ENCODE results near the gene C11orf97. TPM values are rescaled to one million over a fixed set of nuclear protein-coding genes. Genes with fewer than 3 reads are reported as not detected.
"Not testable (repeated sequence)": the region's sequence is repeated elsewhere in the genome, so short reads cannot be mapped to it uniquely, and the experiment has no call there.

The C11orf97 gene, protein sequence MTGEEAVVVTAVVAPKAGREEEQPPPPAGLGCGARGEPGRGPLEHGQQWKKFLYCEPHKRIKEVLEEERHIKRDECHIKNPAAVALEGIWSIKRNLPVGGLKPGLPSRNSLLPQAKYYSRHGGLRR
- not detected in 2 replicates for total RNA-seq

DNA sequence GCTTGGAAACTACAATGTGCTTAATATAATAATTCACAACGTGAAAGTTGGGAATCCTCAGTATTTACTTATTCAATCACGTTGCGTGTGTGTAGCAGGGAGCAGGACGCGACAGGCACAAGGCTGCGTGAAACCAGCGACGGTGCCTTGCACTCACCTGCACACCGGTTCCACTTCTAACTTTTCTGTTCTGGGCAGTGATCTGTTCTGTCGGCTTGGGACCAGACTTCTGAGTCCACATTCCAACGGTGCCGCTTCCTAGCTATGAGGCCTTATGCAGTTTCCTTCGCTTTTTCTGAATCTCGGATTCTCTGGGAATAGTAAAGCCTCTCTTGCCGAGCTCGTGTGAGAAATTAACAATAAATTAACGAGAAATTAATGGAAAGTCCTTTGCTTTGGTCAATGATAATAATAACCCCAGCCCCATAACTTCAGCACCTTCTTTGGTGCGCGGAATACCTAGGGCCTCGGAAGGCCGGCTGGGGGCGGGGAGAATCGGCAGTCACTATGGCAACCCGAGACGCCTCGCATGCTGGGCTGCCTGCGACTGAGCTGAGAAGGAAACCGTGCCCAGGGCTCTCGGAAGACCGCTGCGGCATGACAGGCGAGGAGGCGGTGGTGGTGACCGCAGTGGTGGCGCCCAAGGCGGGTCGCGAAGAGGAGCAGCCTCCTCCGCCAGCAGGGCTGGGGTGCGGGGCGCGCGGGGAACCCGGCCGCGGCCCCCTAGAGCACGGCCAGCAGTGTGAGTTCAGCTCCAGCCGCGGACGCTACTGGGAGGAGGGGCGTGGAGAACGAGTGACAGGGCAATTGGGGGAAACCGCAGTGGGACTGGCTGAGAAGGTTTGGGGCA lies at the start of gene C11orf97:
Gene C11orf97 (plus strand): TSS at position 530 of the 850 bp plus-strand sequence. CDS start 68 bp downstream, at position 598.
- peak; percentile 46 for DNase-seq

DNA sequence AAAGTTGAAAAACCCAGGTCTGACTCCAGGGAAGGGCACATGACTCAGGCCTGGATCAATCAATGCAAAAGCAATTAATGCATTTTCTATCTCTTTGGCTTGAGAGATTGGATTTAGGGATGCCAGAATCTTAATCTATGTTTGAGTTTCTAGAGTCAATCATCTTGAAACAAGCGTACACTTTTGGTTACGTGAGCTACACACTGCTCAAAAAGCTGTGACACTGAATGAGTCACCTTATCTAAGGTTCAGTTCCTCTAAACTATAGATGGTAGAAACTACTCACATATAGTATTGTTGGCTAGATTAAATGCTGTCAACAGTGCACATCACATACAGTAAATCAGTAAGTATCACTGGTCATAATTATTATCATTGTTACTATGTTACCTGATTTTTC lies 42.8 kb upstream of the C11orf97 start:
- DNase-seq: no peak

DNA sequence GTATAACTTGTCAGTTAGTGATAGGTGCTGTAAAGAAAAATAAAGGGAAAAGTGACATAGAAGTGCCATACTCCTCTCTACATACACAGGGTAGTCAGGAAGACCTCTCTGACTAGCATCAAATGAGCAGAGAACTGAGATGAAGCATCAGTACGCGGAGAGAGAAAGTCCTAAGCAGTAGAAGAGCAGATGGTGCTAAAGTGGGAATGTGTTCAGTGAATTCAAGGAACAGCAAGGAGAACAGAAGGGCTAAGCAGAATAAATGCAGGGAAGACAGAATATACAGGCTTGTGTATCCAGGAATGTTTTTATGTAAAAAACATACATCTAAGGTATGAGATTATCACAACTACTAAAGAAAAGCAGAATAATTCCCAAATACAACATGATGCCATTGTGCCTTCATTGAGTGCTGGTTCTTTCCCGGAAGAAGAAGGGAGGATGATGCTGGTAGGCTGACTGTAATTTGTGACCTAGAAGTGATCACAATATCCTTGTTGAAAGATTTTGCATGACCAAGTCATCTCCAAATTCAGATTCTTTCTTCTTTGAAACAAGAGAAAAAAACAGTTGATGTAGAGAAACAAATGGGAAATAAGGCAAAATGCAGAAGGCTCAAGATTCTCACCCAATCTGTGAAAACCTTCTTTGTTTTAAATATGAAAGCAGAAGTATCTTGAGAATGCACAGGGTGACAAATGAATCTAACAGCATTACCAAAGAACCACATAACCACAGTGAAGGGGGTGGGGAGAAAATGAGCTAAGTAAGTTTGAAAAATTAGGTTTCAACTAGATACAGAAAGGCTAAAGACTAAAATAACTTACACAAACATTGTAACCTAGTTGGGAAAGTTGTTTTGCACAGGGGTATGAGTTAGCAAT lies 39.1 kb upstream of the C11orf97 start:
- no peak for DNase-seq

DNA sequence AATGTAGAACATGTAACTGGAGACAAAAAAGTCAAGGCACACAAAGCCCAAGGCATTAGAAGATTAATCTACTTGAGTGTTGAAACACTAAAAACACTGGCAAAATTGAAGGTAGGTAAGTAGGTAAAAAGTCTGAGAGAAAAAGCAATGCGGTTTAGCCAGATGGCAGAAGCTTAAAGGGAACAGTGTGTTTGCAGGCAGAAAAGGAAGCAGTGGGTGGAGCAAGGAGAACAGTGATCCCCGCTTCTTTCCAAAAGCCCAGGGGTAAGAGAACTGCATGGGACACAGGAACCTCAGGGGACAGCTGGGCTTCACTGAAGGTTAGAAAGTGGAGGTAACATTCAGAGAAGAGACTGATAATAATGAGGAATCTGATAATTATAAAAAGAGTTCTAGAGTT lies 34.6 kb upstream of the C11orf97 start:
- DNase-seq: no peak

DNA sequence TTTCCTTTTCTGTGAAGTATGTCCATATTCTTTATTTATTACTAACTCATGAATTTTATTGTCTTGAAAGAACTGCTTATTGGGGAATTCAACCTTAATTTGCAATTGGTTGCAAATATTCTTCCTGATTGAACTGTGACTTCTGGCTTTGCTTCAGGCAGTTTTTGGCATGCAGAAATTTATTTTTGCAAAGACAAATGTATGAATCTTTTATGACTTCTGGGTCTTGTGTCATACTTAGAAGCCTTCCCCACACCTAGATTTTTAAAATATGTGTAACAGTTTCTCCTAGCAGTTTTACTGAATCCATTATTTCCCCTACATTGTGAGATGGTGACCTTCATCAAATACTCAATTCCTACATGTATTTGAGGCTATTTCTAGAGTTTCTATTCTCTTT lies 30.9 kb upstream of the C11orf97 start:
- no peak for DNase-seq

DNA sequence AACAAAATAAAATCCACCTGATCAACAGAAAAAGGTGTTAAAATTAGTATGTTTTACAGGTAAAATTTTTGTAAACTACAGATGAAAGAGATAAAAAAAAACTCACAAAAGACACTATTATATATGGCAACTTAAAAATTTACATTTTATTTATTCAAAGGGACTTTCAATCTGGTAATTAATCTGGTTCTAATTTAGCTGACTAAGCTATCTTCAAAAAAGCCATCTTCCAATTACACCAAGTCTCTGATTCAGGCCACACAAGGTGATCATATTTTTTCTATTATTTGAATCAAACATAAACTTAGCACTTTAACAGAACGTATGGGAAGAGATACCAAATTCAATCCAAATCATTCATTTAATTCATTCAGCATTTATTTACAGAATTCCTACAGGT lies 26.2 kb upstream of the C11orf97 start:
- DNase-seq: no peak

DNA sequence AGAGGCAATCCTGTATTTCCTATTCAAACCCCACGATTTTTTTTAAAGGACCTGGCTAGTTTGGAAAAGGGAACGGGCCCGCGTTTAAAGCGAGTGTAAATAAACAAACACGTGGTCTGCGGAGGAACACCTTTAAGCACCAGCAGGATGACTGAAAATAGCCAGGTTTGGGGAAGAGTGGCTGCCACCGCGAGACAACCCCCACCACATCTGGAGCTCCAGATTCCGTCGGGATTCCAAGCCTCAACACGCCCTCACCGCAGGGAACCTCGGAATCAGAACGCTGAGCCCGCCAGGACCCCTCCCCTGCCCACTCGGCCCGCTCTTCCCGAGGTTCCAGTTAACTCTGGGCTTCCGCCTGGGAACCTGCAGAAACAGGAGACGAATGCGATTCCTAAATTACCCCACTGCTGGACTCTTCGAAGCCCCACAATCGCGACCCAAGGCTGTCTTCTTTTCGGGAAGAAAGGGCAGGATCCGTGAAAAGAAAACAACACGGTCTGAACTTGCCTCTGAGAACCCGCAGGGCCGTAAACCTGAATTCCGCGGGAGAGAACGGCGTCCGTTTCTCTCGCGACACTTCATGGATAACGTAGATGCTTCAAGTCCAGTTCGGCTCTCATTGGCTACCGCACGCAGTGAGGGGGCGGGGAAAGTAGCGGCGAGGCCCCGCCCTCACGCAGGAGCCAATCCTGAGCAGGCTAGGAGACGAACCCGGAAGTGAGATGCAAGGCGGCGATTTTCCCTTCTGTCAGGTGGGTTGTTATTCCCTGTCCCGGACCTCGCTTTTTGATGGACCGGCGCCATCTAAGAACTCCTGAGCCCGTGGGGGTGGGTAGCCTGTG lies 18.8 kb upstream of the C11orf97 start, which contains the start of the genes ANKRD49 and MRE11:
Gene ANKRD49 (plus strand): TSS at position 704 of the 845 bp plus-strand sequence. CDS start 2,710 bp downstream, outside the sequence.
Gene MRE11 (minus strand): TSS at position 564 of the 845 bp plus-strand sequence. CDS start 1,043 bp downstream, outside the sequence.
- peak; percentile 99 for DNase-seq

DNA sequence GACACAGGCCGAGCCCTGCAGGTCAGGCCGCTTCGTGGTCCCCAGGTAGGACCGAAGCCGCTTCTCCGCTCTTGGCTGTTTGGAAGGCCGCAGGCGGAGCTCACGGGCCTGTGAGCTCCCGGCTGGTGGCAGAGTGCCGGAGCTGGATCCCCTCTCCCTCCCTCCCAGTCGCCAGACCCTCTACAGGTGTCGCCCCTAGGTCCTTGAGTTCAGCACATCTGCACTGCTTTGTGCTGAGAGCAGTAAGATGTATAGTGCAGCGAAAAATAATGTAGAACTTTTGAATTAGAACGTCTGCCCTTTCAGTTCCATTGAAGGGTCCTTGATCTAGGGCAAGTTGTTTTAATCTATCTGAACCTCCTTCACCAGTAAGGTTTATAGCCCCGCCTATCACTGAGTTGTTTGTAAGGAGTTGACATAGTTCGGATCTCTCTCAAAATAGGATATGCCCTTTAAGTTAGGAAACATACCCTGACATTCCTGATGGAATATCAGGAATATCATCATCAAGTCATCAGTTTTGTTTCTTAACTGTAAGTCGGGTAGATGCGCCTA lies 18.1 kb upstream of the C11orf97 start:
- DNase-seq: no peak

DNA sequence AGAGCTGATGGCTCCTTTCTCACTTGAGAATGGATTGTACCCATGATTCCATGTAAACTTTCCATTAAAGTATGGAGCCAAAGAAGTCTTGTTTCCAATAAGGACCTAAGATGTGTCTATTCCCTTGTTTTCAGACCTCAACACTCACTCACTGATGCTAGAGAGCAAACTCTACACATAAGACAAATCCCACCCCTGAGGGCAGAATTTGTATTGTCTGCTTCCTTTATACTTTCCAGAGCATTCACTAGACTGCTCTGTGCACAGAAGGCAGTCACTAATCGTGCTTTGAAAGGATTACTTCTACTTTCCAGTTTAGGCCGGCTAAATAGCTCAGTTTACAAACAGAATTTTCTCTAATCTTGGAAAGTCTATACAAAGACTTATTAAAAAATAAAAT lies 12.1 kb upstream of the C11orf97 start:
- no peak for DNase-seq

DNA sequence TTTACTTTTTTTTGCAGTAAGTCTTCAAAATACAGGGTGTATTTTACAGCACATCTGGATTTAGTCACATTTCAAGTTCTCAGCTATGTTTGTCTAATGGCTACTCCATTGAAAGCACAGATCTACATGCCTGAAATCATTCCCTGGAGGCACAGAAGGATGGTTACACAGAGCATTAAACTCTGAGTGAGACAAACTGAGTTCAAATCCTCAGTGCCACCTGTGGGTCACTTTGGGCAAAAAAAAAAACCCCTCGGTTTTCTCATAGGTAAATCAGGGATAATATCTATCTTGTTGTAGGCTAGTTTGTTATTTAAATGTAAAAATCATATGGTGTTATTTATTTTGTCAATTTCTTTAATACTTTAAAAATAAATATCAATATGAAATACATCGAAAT lies 10.7 kb upstream of the C11orf97 start:
- no peak for DNase-seq

DNA sequence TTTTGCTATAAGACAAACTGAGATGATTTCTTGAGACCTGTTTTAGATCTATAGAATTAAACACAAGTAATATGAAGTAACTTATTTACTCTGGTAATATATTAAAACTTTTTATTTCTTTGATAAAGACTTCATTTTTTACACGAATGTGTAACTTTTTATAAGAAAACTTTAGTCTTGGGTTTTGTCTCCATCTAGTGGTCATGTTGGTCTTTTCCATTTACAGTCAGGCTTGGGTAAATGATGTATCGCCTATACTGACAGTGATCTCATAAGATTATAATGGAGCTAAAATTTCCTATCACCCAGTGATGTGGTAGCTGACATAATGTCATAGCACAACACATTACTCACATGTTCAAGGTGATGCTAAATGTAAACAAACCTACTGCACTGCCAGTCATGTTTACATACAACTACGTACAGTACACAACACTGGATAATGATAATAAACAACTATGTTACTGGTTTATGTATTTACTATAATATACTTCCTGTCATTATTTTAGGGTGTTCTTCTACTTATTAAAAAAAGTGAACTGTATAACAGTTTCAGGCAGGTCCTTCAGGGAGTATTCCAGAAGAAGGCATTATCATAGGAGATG lies 7.5 kb upstream of the C11orf97 start:
- DNase-seq: peak; percentile 81

DNA sequence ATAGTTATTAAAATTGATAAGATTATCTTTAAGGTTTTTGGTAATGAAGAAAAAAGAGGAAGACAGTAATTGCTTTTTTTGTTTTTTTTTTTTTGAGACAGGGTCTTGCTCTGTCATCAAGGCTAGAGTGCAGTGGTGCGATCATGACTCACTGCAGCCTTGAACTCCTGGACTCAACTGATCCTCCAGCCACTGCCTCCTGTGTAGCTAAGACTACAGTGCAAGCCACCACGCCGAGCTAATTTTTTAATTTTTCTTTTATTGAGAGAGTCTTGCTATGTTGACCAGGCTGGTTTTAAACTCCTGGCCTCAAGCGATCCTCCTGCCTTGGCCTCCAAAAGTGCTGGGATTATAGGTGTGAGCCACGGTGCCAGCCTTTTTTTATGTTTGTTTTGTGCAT lies 5.7 kb upstream of the C11orf97 start:
- not testable (repeated sequence) for DNase-seq

DNA sequence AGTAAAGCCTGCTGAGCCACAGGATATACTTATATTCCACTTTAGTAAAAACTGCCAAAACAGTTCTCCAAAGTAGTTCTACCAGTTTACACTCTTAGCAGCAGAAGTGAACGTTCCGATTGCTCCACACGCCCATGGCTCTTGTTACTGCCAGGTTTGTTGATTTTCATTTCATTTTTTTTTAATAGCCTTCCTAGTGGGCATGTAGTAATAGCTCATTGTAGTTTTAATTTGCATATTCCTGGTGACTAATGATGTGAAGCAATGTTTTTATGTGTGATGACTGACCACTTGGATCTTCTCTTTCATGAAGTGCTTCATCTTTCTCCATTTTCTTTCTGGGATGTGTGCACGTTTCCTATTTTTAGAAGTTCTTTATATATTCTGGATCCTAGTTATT lies 4.8 kb upstream of the C11orf97 start:
- DNase-seq: no peak

DNA sequence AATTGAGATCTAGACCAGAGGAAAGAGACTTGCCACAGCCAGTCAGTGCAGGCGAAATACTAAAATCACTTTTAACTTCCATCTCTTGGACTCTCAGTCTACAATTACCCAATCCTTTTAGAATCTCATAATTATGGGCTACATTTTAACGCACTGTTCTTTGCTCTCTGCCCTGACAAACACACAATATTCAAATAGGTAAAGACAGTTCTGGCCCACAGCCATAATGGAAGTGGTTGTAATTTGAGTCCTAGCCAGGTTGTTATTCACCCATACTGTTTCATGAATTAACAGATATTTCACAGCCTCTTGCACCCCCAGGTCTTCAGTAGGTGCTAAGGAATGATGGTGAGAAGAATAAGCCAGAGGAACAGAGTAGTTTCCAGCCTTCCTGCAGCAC lies 830 bp downstream of the C11orf97 start:
- DNase-seq: no peak

DNA sequence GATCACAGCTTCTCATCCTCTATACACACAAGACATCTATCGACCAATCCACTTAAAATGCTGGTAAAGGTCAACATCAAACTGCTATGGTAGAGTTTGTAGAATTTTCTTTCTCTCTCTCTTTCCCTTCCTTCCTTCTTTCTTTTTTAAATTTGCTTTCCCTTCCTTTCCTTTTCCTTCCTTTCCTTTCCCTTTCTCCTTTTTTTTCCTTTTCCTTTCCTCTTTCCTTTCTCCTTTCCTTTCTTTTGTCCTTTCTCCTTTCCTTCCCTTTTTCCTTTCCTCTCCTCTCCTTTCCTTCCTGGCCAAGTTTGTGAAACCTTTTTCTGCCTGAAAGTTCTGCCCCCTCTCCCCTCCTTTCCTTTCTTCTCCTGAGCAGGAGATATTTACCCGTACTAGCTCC lies 3.1 kb downstream of the C11orf97 start:
- no peak for DNase-seq

DNA sequence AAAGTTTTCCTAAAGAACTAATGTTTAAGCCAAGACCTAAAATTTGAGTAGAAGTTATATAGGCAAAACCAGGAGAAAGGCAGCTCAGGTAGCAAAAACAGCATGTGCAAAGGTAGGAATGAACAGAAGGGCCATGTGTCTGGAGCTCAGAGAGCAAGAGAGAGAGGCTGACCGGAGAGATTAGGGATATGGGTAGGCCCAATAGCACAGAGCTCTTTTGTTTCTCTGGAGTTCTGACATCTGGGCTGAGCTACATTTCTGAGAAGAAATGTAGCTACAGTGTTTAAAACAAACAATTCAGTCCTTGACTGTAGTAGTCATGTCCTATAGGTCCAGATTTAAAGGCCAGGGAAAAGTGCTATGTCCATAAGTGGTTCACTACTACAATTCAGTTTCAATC lies 4.5 kb downstream of the C11orf97 start:
- DNase-seq: no peak

DNA sequence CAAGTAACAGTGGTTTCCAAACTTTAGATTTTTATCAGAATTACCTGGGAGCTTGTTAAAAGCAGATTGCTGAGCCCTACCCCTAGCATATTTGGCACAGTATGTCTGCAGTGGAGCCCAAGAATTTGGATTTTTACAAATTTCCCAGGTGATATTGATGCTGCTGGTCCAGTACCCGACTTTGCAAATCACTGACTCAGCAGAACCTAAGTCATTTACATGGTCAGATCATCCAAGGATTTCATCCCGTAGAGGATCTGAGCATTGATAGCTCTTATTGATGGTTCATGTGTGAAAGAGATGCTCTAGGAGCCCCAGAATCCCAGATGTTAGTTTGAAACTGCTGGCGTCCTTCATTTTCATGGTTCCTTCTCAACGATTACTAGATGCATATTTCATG lies 6.0 kb downstream of the C11orf97 start:
- no peak for DNase-seq

DNA sequence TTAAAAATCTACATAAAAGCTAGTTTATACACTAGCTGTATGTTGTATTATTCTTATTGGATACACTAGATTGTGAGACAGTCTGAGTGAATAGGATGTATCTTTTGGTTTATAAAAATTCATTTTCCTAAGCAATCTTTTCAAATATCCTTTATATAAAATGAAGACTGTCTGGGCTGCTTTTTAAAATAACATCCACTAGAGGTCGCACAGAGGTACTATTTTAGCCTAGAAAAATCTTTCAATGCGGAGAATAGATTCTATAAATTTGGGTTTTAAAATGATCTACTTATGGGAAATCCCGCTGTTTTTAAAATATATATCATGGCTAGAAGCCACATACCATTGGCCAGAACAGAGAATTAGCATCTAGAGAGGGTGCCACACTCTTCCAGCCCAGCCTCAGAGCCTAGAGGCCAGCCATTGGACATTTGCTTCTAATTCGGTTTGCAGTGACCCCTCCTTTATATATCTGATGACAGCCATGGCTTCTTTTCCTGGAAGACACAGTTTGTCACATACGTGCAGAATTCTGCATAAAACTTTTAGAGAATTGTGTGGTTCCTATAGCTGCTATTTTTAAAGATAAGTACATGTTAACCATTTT lies 7.3 kb downstream of the C11orf97 start:
- peak; percentile 57 for DNase-seq

DNA sequence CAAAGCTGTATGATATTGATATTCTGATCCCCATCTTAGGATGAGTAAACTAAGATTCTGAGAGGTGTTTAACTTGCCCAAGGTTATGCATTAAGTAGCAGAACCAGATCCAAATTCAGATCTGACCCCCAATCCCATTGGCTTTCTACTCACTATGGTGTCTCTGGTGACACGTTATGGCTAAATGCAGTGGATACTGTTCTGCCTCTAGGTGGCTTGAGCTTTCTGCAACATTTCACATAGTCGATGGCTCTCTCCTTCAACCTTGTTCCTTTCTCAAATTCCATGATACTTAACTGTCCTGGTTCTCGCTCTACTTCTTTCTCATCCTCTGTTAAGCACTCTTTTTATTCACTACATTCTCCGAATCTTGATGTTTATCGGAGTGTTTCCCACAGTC lies 9.4 kb downstream of the C11orf97 start:
- peak; percentile 34 for DNase-seq

DNA sequence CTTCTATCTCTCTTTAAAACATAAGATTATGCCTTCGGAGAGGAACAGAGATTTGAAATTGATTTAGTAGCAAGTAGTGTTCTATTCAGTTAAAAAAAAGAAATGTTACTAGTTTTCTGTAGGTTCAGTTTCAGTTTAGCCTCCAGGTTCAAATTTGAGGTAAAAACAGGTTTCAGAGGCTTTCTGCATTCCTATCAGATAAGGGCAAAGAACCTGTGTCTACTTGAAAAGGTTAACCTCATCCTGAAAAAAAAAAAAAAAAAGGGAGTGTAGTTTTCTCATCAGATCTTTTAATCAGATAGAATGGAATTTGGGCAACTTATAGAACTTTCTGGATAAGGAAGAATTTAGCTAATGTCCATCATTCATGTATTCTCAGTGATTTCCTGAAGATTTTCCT lies 12.1 kb downstream of the C11orf97 start:
- no peak for DNase-seq

Measured in dermis blood vessel endothelial cell (primary cell).